HepG2 (cell line): ENCODE results near the gene FBXW4. TPM values are rescaled to one million over a fixed set of nuclear protein-coding genes. Genes with fewer than 3 reads are reported as not detected.

Source experiments
- DNMT3B ChIP-seq: conservative IDR thresholded peaks from 2 replicates; pipeline ENCODE4 v1.6.1; 2016; ENCODE audit warnings: missing biosample characterization, control low read depth
- ELF4 ChIP-seq: sonication (generic); formaldehyde crosslinking; IDR thresholded peaks from 2 replicates; pipeline ENCODE4 v1.5.0; 2020; ENCODE audit warnings: missing genetic modification reagents, mild to moderate bottlenecking, moderate library complexity, borderline replicate concordance
- HMGXB4 ChIP-seq, 2 experiments: sonication (generic) in 1 of 2; formaldehyde crosslinking in 1 of 2; IDR thresholded peaks; 2 replicates each; pipeline versions ENCODE4 v1.4.0 to v1.6.1; 2018 to 2020; ENCODE audit warnings: missing genetic modification reagents in 2 of 2, borderline replicate concordance in 1 of 2, low read depth in 1 of 2, mild to moderate bottlenecking in 1 of 2, missing biosample characterization in 1 of 2
- KMT2A ChIP-seq: sonication (generic); formaldehyde crosslinking; IDR thresholded peaks from 2 replicates; pipeline ENCODE4 v1.4.0; 2020; ENCODE audit warnings: missing genetic modification reagents
- NCOR1 ChIP-seq: fragments of 200-600 bp; sonication (generic); IDR thresholded peaks from 2 replicates; pipeline ENCODE4 v1.7.0; 2017; ENCODE audit warnings: antibody characterized with exemption, low read length, borderline replicate concordance
- POLR2G ChIP-seq: fragments of 200-400 bp; formaldehyde crosslinking; IDR thresholded peaks from 2 replicates; pipeline ENCODE4 v1.6.1; 2018; ENCODE audit warnings: mild to moderate bottlenecking, low read depth, low read length, moderate library complexity
- RNF2 ChIP-seq: fragments of 450-650 bp; conservative IDR thresholded peaks from 2 replicates; pipeline ENCODE4 v1.6.1; 2016; ENCODE audit warnings: low read depth
- TMF1 ChIP-seq: sonication (generic); formaldehyde crosslinking; IDR thresholded peaks from 2 replicates; pipeline ENCODE4 v1.8.1; 2022; ENCODE audit warnings: low read depth, missing genetic modification reagents
- ZBTB10 ChIP-seq: sonication (generic); formaldehyde crosslinking; IDR thresholded peaks from 2 replicates; pipeline ENCODE4 v1.4.0; 2020; ENCODE audit warnings: missing genetic modification reagents, borderline replicate concordance
- ZNF292 ChIP-seq: sonication (generic); formaldehyde crosslinking; IDR thresholded peaks from 2 replicates; pipeline ENCODE4 v1.8.1; 2022; ENCODE audit warnings: mild to moderate bottlenecking, low read depth, missing genetic modification reagents, borderline replicate concordance
- ZNF605 ChIP-seq: sonication (generic); formaldehyde crosslinking; IDR thresholded peaks from 2 replicates; pipeline ENCODE4 v1.8.0; 2022; ENCODE audit warnings: mild to moderate bottlenecking, missing genetic modification reagents
- polyA plus RNA-seq, 8 experiments: library from polyadenylated mRNA; depleted of rRNA in 3 of 8; stranded (reverse) in 7 of 8; unstranded in 1 of 8; fragments of >200 nt; fragmentation: Illumina TruSeq in 4 of 8; extraction: Trizol in 4 of 8; gene quantifications; 2 replicates each; pipeline versions ENCODE4 v1.2.1 to v1.2.3, GENCODE V29; 2011 to 2016; ENCODE audit warnings: low read depth in 4 of 8, missing spikeins in 1 of 8, mixed read lengths in 1 of 8; ENCODE audit not compliant: insufficient read depth in 1 of 8
- total RNA-seq, 5 experiments: library from RNA; depleted of rRNA; stranded (reverse); fragments of >200 nt; fragmentation: Illumina TruSeq; extraction: Trizol; gene quantifications; 2 replicates each; pipeline ENCODE4 v1.2.3, GENCODE V29; 2016; ENCODE audit warnings: low read depth in 1 of 5
- TF ChIP-seq, protein P1 (sequence below): sonication (generic); formaldehyde crosslinking; IDR thresholded peaks from 2 replicates; pipeline ENCODE4 v1.4.0; 2020; ENCODE audit warnings: missing genetic modification reagents, borderline replicate concordance
- TF ChIP-seq, protein P2 (sequence below): sonication (generic); formaldehyde crosslinking; IDR thresholded peaks from 2 replicates; pipeline ENCODE4 v1.5.1; 2020; ENCODE audit warnings: missing genetic modification reagents, mild to moderate bottlenecking, borderline replicate concordance
- TF ChIP-seq, protein P3 (sequence below): sonication (generic); formaldehyde crosslinking; IDR thresholded peaks from 2 replicates; pipeline ENCODE4 v1.4.0; 2020; ENCODE audit warnings: low read depth, missing genetic modification reagents
- TF ChIP-seq, protein P4 (sequence below): sonication (generic); formaldehyde crosslinking; IDR thresholded peaks from 2 replicates; pipeline ENCODE4 v1.4.0; 2020; ENCODE audit warnings: mild to moderate bottlenecking, missing genetic modification reagents

FBXW4 gene
- total and polyA plus RNA-seq, 2 of the 13 experiments (the other 11 are each of a cell fraction or from before 2014, with no cell fraction given), result 23.5 to 33.7 TPM

DNA sequence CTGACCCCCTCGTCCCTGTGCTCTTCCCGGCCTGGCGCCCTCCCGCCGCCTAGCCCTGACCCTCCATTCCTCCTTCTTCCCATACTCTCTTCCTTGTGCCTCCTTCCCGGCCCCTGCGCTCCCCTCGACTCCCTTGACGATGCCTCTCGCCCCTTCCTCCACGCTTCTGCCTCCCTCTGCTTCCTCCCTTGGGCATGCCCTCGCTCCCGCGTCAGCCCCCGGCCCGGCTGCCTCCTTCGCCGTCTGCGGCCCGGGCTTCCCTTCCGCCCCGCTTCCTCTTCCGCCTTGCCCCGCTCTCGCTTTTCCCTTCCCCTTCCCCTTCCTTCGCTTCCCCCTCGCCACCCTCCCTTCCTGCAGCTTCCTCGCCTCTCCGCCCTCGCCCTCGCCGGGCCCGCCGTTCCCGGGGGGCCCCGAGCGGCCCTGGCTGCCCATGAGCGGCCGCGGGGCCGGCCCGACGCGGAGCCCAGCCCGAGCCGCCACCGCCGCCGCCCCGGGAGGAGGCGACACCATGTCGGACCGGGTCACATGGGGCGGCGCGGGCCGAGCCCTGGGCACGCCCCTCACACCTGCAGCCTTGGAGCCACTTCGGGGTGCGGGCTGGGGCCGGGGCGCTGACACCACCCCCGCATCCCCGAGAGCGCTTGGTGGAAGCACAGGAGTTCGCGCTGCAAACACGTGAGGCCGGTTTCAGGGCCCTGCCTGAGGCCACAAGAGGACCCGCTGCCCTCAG, at the start of gene FBXW4 (continued):
- TF ChIP-seq TMF1 (no peak), ZNF605 (CRISPR knock-in tag) (peak; percentile 55; the same call in 1 of the 2 replicates), HMGXB4 (CRISPR knock-in tag; IDR thresholded peaks at IDR 0.05; ENCODE audit: borderline replicate concordance in 1 of 2, low read depth in 1 of 2) (peak in 1 of 2 experiments; percentile 84; a peak in 1 of 4 replicates), NCOR1 (no peak), ZNF292 (CRISPR knock-in tag) (no peak), KMT2A (CRISPR knock-in tag) (no peak; the same call in 1 of the 2 replicates), DNMT3B (CRISPR knock-in tag) (no peak), POLR2G (peak; percentile 82), ELF4 (CRISPR knock-in tag) (peak; percentile 29; the same call in 1 of the 2 replicates), ZBTB10 (peak; percentile 93), RNF2 (no peak; the same call in 1 of the 2 replicates)
- TF ChIP-seq, protein P1, sequence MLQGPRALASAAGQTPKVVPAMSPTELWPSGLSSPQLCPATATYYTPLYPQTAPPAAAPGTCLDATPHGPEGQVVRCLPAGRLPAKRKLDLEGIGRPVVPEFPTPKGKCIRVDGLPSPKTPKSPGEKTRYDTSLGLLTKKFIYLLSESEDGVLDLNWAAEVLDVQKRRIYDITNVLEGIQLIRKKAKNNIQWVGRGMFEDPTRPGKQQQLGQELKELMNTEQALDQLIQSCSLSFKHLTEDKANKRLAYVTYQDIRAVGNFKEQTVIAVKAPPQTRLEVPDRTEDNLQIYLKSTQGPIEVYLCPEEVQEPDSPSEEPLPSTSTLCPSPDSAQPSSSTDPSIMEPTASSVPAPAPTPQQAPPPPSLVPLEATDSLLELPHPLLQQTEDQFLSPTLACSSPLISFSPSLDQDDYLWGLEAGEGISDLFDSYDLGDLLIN, result no peak
- TF ChIP-seq, protein P2, sequence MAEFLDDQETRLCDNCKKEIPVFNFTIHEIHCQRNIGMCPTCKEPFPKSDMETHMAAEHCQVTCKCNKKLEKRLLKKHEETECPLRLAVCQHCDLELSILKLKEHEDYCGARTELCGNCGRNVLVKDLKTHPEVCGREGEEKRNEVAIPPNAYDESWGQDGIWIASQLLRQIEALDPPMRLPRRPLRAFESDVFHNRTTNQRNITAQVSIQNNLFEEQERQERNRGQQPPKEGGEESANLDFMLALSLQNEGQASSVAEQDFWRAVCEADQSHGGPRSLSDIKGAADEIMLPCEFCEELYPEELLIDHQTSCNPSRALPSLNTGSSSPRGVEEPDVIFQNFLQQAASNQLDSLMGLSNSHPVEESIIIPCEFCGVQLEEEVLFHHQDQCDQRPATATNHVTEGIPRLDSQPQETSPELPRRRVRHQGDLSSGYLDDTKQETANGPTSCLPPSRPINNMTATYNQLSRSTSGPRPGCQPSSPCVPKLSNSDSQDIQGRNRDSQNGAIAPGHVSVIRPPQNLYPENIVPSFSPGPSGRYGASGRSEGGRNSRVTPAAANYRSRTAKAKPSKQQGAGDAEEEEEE (CRISPR knock-in tag), result no peak; the same call in 1 of the 2 replicates
- TF ChIP-seq, protein P3, sequence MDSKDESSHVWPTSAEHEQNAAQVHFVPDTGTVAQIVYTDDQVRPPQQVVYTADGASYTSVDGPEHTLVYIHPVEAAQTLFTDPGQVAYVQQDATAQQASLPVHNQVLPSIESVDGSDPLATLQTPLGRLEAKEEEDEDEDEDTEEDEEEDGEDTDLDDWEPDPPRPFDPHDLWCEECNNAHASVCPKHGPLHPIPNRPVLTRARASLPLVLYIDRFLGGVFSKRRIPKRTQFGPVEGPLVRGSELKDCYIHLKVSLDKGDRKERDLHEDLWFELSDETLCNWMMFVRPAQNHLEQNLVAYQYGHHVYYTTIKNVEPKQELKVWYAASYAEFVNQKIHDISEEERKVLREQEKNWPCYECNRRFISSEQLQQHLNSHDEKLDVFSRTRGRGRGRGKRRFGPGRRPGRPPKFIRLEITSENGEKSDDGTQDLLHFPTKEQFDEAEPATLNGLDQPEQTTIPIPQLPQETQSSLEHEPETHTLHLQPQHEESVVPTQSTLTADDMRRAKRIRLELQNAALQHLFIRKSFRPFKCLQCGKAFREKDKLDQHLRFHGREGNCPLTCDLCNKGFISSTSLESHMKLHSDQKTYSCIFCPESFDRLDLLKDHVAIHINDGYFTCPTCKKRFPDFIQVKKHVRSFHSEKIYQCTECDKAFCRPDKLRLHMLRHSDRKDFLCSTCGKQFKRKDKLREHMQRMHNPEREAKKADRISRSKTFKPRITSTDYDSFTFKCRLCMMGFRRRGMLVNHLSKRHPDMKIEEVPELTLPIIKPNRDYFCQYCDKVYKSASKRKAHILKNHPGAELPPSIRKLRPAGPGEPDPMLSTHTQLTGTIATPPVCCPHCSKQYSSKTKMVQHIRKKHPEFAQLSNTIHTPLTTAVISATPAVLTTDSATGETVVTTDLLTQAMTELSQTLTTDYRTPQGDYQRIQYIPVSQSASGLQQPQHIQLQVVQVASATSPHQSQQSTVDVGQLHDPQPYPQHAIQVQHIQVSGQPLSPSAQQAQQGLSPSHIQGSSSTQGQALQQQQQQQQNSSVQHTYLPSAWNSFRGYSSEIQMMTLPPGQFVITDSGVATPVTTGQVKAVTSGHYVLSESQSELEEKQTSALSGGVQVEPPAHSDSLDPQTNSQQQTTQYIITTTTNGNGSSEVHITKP, result no peak
- TF ChIP-seq, protein P4, sequence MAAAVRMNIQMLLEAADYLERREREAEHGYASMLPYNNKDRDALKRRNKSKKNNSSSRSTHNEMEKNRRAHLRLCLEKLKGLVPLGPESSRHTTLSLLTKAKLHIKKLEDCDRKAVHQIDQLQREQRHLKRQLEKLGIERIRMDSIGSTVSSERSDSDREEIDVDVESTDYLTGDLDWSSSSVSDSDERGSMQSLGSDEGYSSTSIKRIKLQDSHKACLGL (CRISPR knock-in tag), result no peak; the same call in 1 of the 2 replicates
